ENCODE results near the gene ABCC4. TPM values are rescaled to one million over a fixed set of nuclear protein-coding genes. Genes with fewer than 3 reads are reported as not detected.
"Not testable (repeated sequence)": the region's sequence is repeated elsewhere in the genome, so short reads cannot be mapped to it uniquely, and the experiment has no call there.

The ABCC4 gene
- total RNA-seq, 2 donors from 2014 or later: 119 to 144 TPM

- H3K9me3 ChIP-seq (ENCODE audit: control insufficient read depth, low read length): peaks cover 22% of the 10 kb centered on the region
- no peak for TF ChIP-seq CTCF (conservative IDR thresholded peaks at IDR 0.05)
- Mint-ChIP-seq H3K4me1 (peaks cover 49% of the 10 kb centered on the region), H3K27ac (no peak overlapping the region), H3K36me3 (ENCODE audit: low read depth) (peaks cover 64% of the 10 kb centered on the region), H3K4me3 (no peak overlapping the region), H3K9me3 (peaks cover 18% of the 10 kb centered on the region), H3K27me3 (ENCODE audit: insufficient read depth) (no peaks in the 10 kb centered on the region)
- no peak overlapping the region for H3K27ac ChIP-seq (ENCODE audit: low read depth, low read length)
- H3K27me3 ChIP-seq (ENCODE audit: control insufficient read depth, insufficient read depth, low read length, poor library complexity, severe bottlenecking): no peaks in the 10 kb centered on the region
- H3K36me3 ChIP-seq (ENCODE audit: control insufficient read depth, insufficient read depth, low read length): peaks cover 44% of the 10 kb centered on the region
- H3K9ac ChIP-seq (ENCODE audit: extremely low read depth, low read length, poor library complexity, severe bottlenecking): no peak overlapping the region
- no peak for DNase-seq
- H3K4me1 ChIP-seq (ENCODE audit: control insufficient read depth, insufficient read depth, low read length): peaks cover 2% of the 10 kb centered on the region
- no peak overlapping the region for H3K4me3 ChIP-seq (ENCODE audit: low read length)
- 93% methylated on average over 2 of the region's 3 CpGs; no CpG with 5 or more reads in 1 of the 2 experiments for WGBS, 2 experiments (ENCODE audit: insufficient coverage in 1 of 2, insufficient read length in 1 of 2)
These were observed 31.5 kb downstream of the ABCC4 start for GRCh38 chr13:95269756-95270155.

GRCh38 chr13:95268343-95269065 lies 32.7 kb downstream of the ABCC4 start:
- Mint-ChIP-seq H3K4me1 (peaks cover 39% of the 10 kb centered on the region), H3K36me3 (ENCODE audit: low read depth) (peaks cover 63% of the 10 kb centered on the region), H3K27ac (peak overlapping the region; percentile 27), H3K9me3 (peaks cover 18% of the 10 kb centered on the region)
- H3K27me3 ChIP-seq (ENCODE audit: control insufficient read depth, insufficient read depth, low read length, poor library complexity, severe bottlenecking); H3K4me3 Mint-ChIP-seq; H3K27me3 Mint-ChIP-seq (ENCODE audit: insufficient read depth); H3K4me3 ChIP-seq (ENCODE audit: low read length); DNase-seq; H3K27ac ChIP-seq (ENCODE audit: low read depth, low read length); H3K4me1 ChIP-seq (ENCODE audit: control insufficient read depth, insufficient read depth, low read length); H3K9ac ChIP-seq (ENCODE audit: extremely low read depth, low read length, poor library complexity, severe bottlenecking): not testable (repeated sequence)
- Histone ChIP-seq H3K9me3 (ENCODE audit: control insufficient read depth, low read length) (peaks cover 22% of the 10 kb centered on the region), H3K36me3 (ENCODE audit: control insufficient read depth, insufficient read depth, low read length) (peaks cover 54% of the 10 kb centered on the region)
- 93 to 100% methylated on average over 2 to 16 of the region's 16 CpGs for WGBS, 2 experiments (ENCODE audit: insufficient coverage in 1 of 2, insufficient read length in 1 of 2)

- H3K36me3 ChIP-seq (ENCODE audit: control insufficient read depth, insufficient read depth, low read length): peaks cover 47% of the 10 kb centered on the region
- no peak for DNase-seq
- Mint-ChIP-seq H3K27me3 (ENCODE audit: insufficient read depth) (no peaks in the 10 kb centered on the region), H3K9me3 (peaks cover 18% of the 10 kb centered on the region), H3K36me3 (ENCODE audit: low read depth) (peaks cover 58% of the 10 kb centered on the region), H3K27ac (no peak overlapping the region), H3K4me3 (no peak overlapping the region), H3K4me1 (peaks cover 33% of the 10 kb centered on the region)
- H3K4me1 ChIP-seq (ENCODE audit: control insufficient read depth, insufficient read depth, low read length): peaks cover 2% of the 10 kb centered on the region
- no peak overlapping the region for H3K4me3 ChIP-seq (ENCODE audit: low read length)
- no peak overlapping the region for H3K9ac ChIP-seq (ENCODE audit: extremely low read depth, low read length, poor library complexity, severe bottlenecking)
- H3K27ac ChIP-seq (ENCODE audit: low read depth, low read length): no peak overlapping the region
- no peak for TF ChIP-seq CTCF (conservative IDR thresholded peaks at IDR 0.05)
- no peaks in the 10 kb centered on the region for H3K27me3 ChIP-seq (ENCODE audit: control insufficient read depth, insufficient read depth, low read length, poor library complexity, severe bottlenecking)
- WGBS, 2 experiments (ENCODE audit: insufficient coverage in 1 of 2, insufficient read length in 1 of 2): 93 to 100% methylated on average over 1 to 6 of the region's 6 CpGs
- H3K9me3 ChIP-seq (ENCODE audit: control insufficient read depth, low read length): peaks cover 22% of the 10 kb centered on the region
These were observed 33.4 kb downstream of the ABCC4 start for GRCh38 chr13:95267662-95268342.
